ENCODE results near the gene SRSF8.
A peak's percentile ranks its signal among the peaks of the same experiment; 100 is the strongest.

SRSF8 gene

GRCh38 chr11:95067841-95068219 lies 1.1 kb downstream of the SRSF8 start:
- peaks cover 10% of the 10 kb centered on the region for H3K4me1 ChIP-seq (ENCODE audit: control insufficient read depth, insufficient read depth, low read length, unreplicated experiment)
- H2AFZ ChIP-seq (ENCODE audit: low read length, unreplicated experiment), result peak overlapping the region; percentile 66
- no peaks in the 10 kb centered on the region for H3K36me3 ChIP-seq (ENCODE audit: insufficient read depth, low read length)
- H3K27ac ChIP-seq (ENCODE audit: low read depth, low read length), result peak overlapping the region; percentile 61
- no peaks in the 10 kb centered on the region for H3K27me3 ChIP-seq (ENCODE audit: insufficient read depth, low read length)
- peaks cover 24% of the 10 kb centered on the region for H3K79me2 ChIP-seq (ENCODE audit: control insufficient read depth, insufficient read depth, low read length, unreplicated experiment)
- peak overlapping the region; percentile 89 for H3K4me3 ChIP-seq (ENCODE audit: low read depth, low read length)

DNA sequence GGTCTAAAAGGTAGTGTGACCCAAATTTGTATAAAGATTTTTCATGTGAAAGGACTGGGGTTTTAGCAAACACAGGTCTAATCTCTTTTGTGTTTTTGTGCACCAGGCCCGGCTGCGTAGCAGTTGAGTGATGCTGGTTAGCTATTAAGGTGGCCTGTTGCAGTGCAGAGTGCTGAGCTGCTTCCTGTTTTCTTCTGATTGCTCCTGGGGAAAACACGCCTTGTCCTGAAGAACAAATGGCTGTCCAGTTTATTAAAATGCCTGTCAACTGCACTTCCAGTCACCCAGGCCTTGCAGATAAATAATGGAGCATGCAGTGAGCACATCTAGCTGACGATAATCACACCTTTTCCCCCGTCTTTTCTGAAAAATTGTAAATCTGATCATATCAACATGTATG lies 1.8 kb downstream of the SRSF8 start:
- peaks cover 24% of the 10 kb centered on the region for H3K79me2 ChIP-seq (ENCODE audit: control insufficient read depth, insufficient read depth, low read length, unreplicated experiment)
- no peaks in the 10 kb centered on the region for H3K36me3 ChIP-seq (ENCODE audit: insufficient read depth, low read length)
- peak overlapping the region; percentile 61 for H3K27ac ChIP-seq (ENCODE audit: low read depth, low read length)
- H2AFZ ChIP-seq (ENCODE audit: low read length, unreplicated experiment), result no peak overlapping the region
- no peaks in the 10 kb centered on the region for H3K27me3 ChIP-seq (ENCODE audit: insufficient read depth, low read length)
- H3K4me3 ChIP-seq (ENCODE audit: low read depth, low read length), result peak overlapping the region; percentile 89
- H3K4me1 ChIP-seq (ENCODE audit: control insufficient read depth, insufficient read depth, low read length, unreplicated experiment), result peaks cover 10% of the 10 kb centered on the region

DNA sequence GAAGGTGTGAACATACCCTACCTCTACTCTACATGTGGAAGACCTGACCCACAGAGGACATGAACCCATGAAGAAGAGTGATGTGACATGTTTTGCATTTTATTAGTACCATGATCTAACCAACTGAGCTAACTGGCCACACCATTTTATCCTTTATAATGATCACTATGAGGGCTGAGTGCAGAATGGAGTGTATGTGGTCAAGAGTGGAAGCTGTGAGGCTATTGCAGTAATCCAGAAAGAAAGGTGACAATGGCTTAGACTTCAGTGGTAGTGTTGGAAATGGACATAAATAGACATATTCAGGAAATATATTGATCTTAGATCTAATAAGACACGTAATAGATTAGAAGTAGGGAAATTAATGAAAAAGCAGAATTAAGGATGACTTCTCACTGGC lies 3.8 kb downstream of the SRSF8 start:
- no peaks in the 10 kb centered on the region for H3K36me3 ChIP-seq (ENCODE audit: insufficient read depth, low read length)
- no peak overlapping the region for H2AFZ ChIP-seq (ENCODE audit: low read length, unreplicated experiment)
- H3K4me1 ChIP-seq (ENCODE audit: control insufficient read depth, insufficient read depth, low read length, unreplicated experiment), result peaks cover 22% of the 10 kb centered on the region
- no peak overlapping the region for H3K4me3 ChIP-seq (ENCODE audit: low read depth, low read length)
- H3K79me2 ChIP-seq (ENCODE audit: control insufficient read depth, insufficient read depth, low read length, unreplicated experiment), result peaks cover 24% of the 10 kb centered on the region
- no peak overlapping the region for H3K27ac ChIP-seq (ENCODE audit: low read depth, low read length)
- no peaks in the 10 kb centered on the region for H3K27me3 ChIP-seq (ENCODE audit: insufficient read depth, low read length)

GRCh38 chr11:95072948-95073347 lies 6.2 kb downstream of the SRSF8 start:
- Histone ChIP-seq H3K27me3 (ENCODE audit: insufficient read depth, low read length) (no peaks in the 10 kb centered on the region), H2AFZ (ENCODE audit: low read length, unreplicated experiment) (no peak overlapping the region), H3K36me3 (ENCODE audit: insufficient read depth, low read length) (no peaks in the 10 kb centered on the region)

DNA sequence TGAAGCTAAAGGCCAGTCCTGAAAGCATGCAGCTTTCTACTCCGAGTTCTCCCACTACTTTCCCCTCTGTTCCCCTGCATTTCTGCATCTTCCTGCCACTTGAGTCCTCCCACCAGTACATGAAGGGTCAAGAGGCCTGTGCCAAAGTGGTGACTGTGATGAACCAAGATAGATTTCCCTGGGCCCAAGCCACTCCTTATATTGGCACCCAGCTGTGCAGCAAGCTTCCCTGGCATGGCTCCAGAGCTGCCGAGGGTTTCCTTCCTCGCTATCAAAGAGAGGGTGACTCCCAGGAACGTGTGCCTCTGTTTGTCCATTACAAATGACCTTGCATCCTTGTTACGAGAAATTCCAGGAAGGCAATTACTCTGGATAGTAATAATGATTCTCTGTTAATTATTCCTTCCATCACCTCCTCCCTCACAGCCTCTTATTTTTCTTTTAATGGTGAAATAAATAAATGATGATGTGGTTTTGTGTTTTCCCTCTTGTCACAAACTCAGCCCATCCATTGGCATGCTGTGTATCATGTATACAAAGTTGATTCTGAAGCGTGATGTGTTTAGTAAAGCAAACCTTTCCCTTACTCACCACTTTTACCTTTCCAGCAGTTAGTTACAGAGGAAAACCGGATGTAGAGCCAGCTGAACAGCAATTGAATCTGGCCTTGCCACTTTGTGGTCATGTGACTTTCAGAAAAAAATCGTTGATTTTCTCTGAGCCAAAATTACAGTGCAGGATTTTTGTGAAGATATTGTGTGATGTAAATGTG lies 8.3 kb downstream of the SRSF8 start:
- Histone ChIP-seq H3K4me1 (ENCODE audit: control insufficient read depth, insufficient read depth, low read length, unreplicated experiment) (peaks cover 40% of the 10 kb centered on the region), H3K36me3 (ENCODE audit: insufficient read depth, low read length) (no peaks in the 10 kb centered on the region), H3K79me2 (ENCODE audit: control insufficient read depth, insufficient read depth, low read length, unreplicated experiment) (peaks cover 4% of the 10 kb centered on the region), H3K27ac (ENCODE audit: low read depth, low read length) (peak overlapping the region; percentile 81), H3K4me3 (ENCODE audit: low read depth, low read length) (no peak overlapping the region), H3K27me3 (ENCODE audit: insufficient read depth, low read length) (no peaks in the 10 kb centered on the region), H2AFZ (ENCODE audit: low read length, unreplicated experiment) (no peak overlapping the region)

More at GRCh38 chr11:95072948-95073347, 6.2 kb downstream of the SRSF8 start:
- H3K27ac ChIP-seq (ENCODE audit: low read depth, low read length), result no peak overlapping the region
- peaks cover 21% of the 10 kb centered on the region for H3K79me2 ChIP-seq (ENCODE audit: control insufficient read depth, insufficient read depth, low read length, unreplicated experiment)
- no peak overlapping the region for H3K4me3 ChIP-seq (ENCODE audit: low read depth, low read length)
- peaks cover 32% of the 10 kb centered on the region for H3K4me1 ChIP-seq (ENCODE audit: control insufficient read depth, insufficient read depth, low read length, unreplicated experiment)

DNA sequence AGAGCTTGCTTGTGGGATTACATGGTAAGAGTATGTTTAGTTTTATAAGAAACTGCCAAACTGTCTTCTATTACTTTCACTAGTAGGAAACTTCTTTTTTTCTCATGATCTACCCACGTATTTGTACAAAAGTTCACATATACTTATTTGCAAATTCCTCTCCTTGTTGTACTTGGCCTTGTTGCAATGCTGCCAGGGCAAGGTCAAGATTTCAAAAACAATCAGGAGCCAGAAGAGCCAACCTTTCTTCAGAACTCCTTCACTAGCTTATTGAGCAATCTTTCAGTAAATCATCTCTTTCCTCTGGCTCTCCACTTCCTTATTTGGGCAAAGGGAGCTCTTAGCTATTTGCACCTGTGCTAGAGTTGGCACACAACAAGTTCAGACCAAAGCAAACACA lies 9.7 kb downstream of the SRSF8 start:
- Histone ChIP-seq H2AFZ (ENCODE audit: low read length, unreplicated experiment) (no peak overlapping the region), H3K27me3 (ENCODE audit: insufficient read depth, low read length) (no peaks in the 10 kb centered on the region), H3K4me1 (ENCODE audit: control insufficient read depth, insufficient read depth, low read length, unreplicated experiment) (peaks cover 52% of the 10 kb centered on the region), H3K4me3 (ENCODE audit: low read depth, low read length) (peak overlapping the region; percentile 17; the same call in 1 of the 2 replicates), H3K79me2 (ENCODE audit: control insufficient read depth, insufficient read depth, low read length, unreplicated experiment) (no peaks in the 10 kb centered on the region), H3K27ac (ENCODE audit: low read depth, low read length) (peak overlapping the region; percentile 81), H3K36me3 (ENCODE audit: insufficient read depth, low read length) (no peaks in the 10 kb centered on the region)

DNA sequence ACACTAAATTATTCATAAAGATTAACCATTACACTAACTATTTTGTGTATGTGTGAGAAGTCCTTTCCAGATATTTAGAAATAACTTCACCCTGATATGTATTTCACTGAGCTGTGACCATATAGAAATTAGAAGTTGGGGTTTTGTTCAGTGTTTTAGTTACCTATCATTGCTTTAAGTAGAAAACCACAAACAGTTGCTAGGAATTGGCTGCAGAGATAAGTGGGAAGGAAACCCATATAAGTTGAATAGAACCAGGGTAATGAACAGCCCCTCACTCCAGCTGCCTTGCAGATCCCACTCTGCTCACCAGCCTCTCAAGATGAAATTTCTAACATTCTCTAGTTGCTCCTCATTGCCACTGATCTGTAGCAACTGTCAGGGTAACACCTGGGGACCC lies 10.3 kb downstream of the SRSF8 start:
- peaks cover 56% of the 10 kb centered on the region for H3K4me1 ChIP-seq (ENCODE audit: control insufficient read depth, insufficient read depth, low read length, unreplicated experiment)
- no peak overlapping the region for H3K27ac ChIP-seq (ENCODE audit: low read depth, low read length)
- H3K79me2 ChIP-seq (ENCODE audit: control insufficient read depth, insufficient read depth, low read length, unreplicated experiment), result no peaks in the 10 kb centered on the region
- no peak overlapping the region for H2AFZ ChIP-seq (ENCODE audit: low read length, unreplicated experiment)
- H3K27me3 ChIP-seq (ENCODE audit: insufficient read depth, low read length), result no peaks in the 10 kb centered on the region
- no peak overlapping the region for H3K4me3 ChIP-seq (ENCODE audit: low read depth, low read length)
- no peaks in the 10 kb centered on the region for H3K36me3 ChIP-seq (ENCODE audit: insufficient read depth, low read length)

- no peaks in the 10 kb centered on the region for H3K36me3 ChIP-seq (ENCODE audit: insufficient read depth, low read length)
- no peak overlapping the region for H3K4me3 ChIP-seq (ENCODE audit: low read depth, low read length)
- H3K27me3 ChIP-seq (ENCODE audit: insufficient read depth, low read length), result no peaks in the 10 kb centered on the region
- no peaks in the 10 kb centered on the region for H3K79me2 ChIP-seq (ENCODE audit: control insufficient read depth, insufficient read depth, low read length, unreplicated experiment)
- no peak overlapping the region for H2AFZ ChIP-seq (ENCODE audit: low read length, unreplicated experiment)
- H3K27ac ChIP-seq (ENCODE audit: low read depth, low read length), result no peak overlapping the region
- peaks cover 56% of the 10 kb centered on the region for H3K4me1 ChIP-seq (ENCODE audit: control insufficient read depth, insufficient read depth, low read length, unreplicated experiment)
Measured at GRCh38 chr11:95078526-95078925, 11.8 kb downstream of the SRSF8 start.

GRCh38 chr11:95081010-95081409 lies 14.3 kb downstream of the SRSF8 start:
- H3K27me3 ChIP-seq (ENCODE audit: insufficient read depth, low read length), result no peaks in the 10 kb centered on the region
- H3K79me2 ChIP-seq (ENCODE audit: control insufficient read depth, insufficient read depth, low read length, unreplicated experiment), result no peaks in the 10 kb centered on the region
- H3K4me1 ChIP-seq (ENCODE audit: control insufficient read depth, insufficient read depth, low read length, unreplicated experiment), result peaks cover 54% of the 10 kb centered on the region
- no peak overlapping the region for H3K4me3 ChIP-seq (ENCODE audit: low read depth, low read length)
- no peaks in the 10 kb centered on the region for H3K36me3 ChIP-seq (ENCODE audit: insufficient read depth, low read length)
- no peak overlapping the region for H2AFZ ChIP-seq (ENCODE audit: low read length, unreplicated experiment)
- H3K27ac ChIP-seq (ENCODE audit: low read depth, low read length), result 0 out of 2 replicates have a peak overlapping the region, but pooled peaks have one; percentile 22

- peak overlapping the region; percentile 77 for H2AFZ ChIP-seq (ENCODE audit: low read length, unreplicated experiment)
- H3K79me2 ChIP-seq (ENCODE audit: control insufficient read depth, insufficient read depth, low read length, unreplicated experiment), result no peaks in the 10 kb centered on the region
- H3K4me1 ChIP-seq (ENCODE audit: control insufficient read depth, insufficient read depth, low read length, unreplicated experiment), result peaks cover 52% of the 10 kb centered on the region
- H3K36me3 ChIP-seq (ENCODE audit: insufficient read depth, low read length), result no peaks in the 10 kb centered on the region
- peak overlapping the region; percentile 22; the same call in 1 of the 2 replicates for H3K27ac ChIP-seq (ENCODE audit: low read depth, low read length)
- H3K27me3 ChIP-seq (ENCODE audit: insufficient read depth, low read length), result no peaks in the 10 kb centered on the region
- H3K4me3 ChIP-seq (ENCODE audit: low read depth, low read length), result no peak overlapping the region
Measured at GRCh38 chr11:95081412-95081811, 14.7 kb downstream of the SRSF8 start.

- Histone ChIP-seq H3K36me3 (ENCODE audit: insufficient read depth, low read length) (no peaks in the 10 kb centered on the region), H2AFZ (ENCODE audit: low read length, unreplicated experiment) (no peak overlapping the region), H3K27me3 (ENCODE audit: insufficient read depth, low read length) (no peaks in the 10 kb centered on the region), H3K4me3 (ENCODE audit: low read depth, low read length) (no peak overlapping the region), H3K4me1 (ENCODE audit: control insufficient read depth, insufficient read depth, low read length, unreplicated experiment) (peaks cover 45% of the 10 kb centered on the region), H3K79me2 (ENCODE audit: control insufficient read depth, insufficient read depth, low read length, unreplicated experiment) (no peaks in the 10 kb centered on the region), H3K27ac (ENCODE audit: low read depth, low read length) (no peak overlapping the region)
Measured at GRCh38 chr11:95082576-95083001, 15.9 kb downstream of the SRSF8 start.

All from ACC112 (cell line).